HepG2 (cell line): ENCODE data around the gene GPALPP1. TPM values are rescaled to one million over a fixed set of nuclear protein-coding genes. Genes with fewer than 3 reads are reported as not detected.

Experiments used
- ATAC-seq: fragments of 200-7000 bp; cut with Tn5 transposase; 3 replicates; pipeline ENCODE4 v1.9.1; 2020; ENCODE audit warnings: mild to moderate bottlenecking, moderate library complexity
- BruUV-seq: library from RNA; stranded (reverse); fragments of 400-500 nt; replicated peaks from 2 replicates; lab custom pipeline; 2021; lab: Mats Ljungman, UMichigan
- CTCF ChIA-PET: fragments of 300-600 bp; formaldehyde crosslinking; extraction: SDS; loops from one replicate; lab custom pipeline; 2021; ENCODE audit warnings: low total read pairs, inconsistent platforms, low intra/inter-chr PET ratio; lab: Yijun Ruan, JAX
- POLR2A ChIA-PET: fragments of 350-600 bp; sonication (Branson Sonifier 250); formaldehyde crosslinking; loops from one replicate; lab custom pipeline; 2020; ENCODE audit warnings: antibody characterized with exemption, inconsistent platforms; lab: Yijun Ruan, JAX
- DNase-seq: peaks from one replicate; pipeline ENCODE4 v3.0.0-alpha.2; 2015; ENCODE audit warnings: low spot score
- FAIRE-seq: peaks from 3 replicates; lab custom pipeline; 2011; peaks lifted over from hg19 to GRCh38; lab: Jason Lieb, UNC
- H2AFZ ChIP-seq: one replicate; pipeline ENCODE4 v1.6.1; 2011; ENCODE audit warnings: low read length, inconsistent platforms
- H3K27ac ChIP-seq: fragments of 300-600 bp; 3 replicates; pipeline ENCODE4 v1.8.0; 2011; ENCODE audit warnings: mixed run types, mild to moderate bottlenecking, mixed read lengths, low read length, inconsistent platforms; ENCODE audit not compliant: insufficient read depth; ENCODE audit errors: extremely low read length
- H3K27me3 ChIP-seq, 2 experiments: fragments of 200-600 bp in 1 of 2; 2 replicates in 1 of 2; 3 replicates in 1 of 2; pipeline versions ENCODE4 v1.6.0 to v1.8.0; 2011; ENCODE audit warnings: low read length in 2 of 2, mild to moderate bottlenecking in 2 of 2, moderate library complexity in 2 of 2, inconsistent platforms in 1 of 2; ENCODE audit not compliant: insufficient read depth in 2 of 2, control insufficient read depth in 1 of 2
- H3K36me3 ChIP-seq, 2 experiments: fragments of 200-600 bp in 1 of 2; replicated peaks in 1 of 2; 2 replicates in 1 of 2; 3 replicates in 1 of 2; pipeline versions ENCODE4 v1.5.1 to v1.8.0; 2011; ENCODE audit warnings: low read length in 2 of 2, inconsistent platforms in 1 of 2; ENCODE audit not compliant: insufficient read depth in 2 of 2, control insufficient read depth in 1 of 2
- H3K4me1 ChIP-seq: 2 replicates; pipeline ENCODE4 v1.5.1; 2012; ENCODE audit warnings: low read length, inconsistent platforms; ENCODE audit not compliant: insufficient read depth
- H3K4me2 ChIP-seq: 2 replicates; pipeline ENCODE4 v1.6.0; 2011; ENCODE audit warnings: low read depth, low read length, inconsistent platforms
- H3K4me3 ChIP-seq, 3 experiments: fragments of 200-600 bp in 1 of 3; sonication (generic), shearing (Covaris generic) in 1 of 3; replicated peaks in 1 of 3; 2 replicates each; pipeline ENCODE4 v1.5.1; 2011 to 2016; ENCODE audit warnings: low read length in 3 of 3, inconsistent platforms in 2 of 3, low read depth in 2 of 3, mild to moderate bottlenecking in 2 of 3, control low read depth in 1 of 3, mixed read lengths in 1 of 3; ENCODE audit not compliant: insufficient read depth in 1 of 3
- H3K79me2 ChIP-seq: one replicate; pipeline ENCODE4 v1.6.1; 2011; ENCODE audit warnings: low read length, inconsistent platforms; ENCODE audit not compliant: insufficient read depth
- H3K9ac ChIP-seq: 2 replicates; pipeline ENCODE4 v1.6.0; 2011; ENCODE audit warnings: mild to moderate bottlenecking, low read depth, low read length, inconsistent platforms; ENCODE audit not compliant: insufficient read depth
- H3K9me3 ChIP-seq: 2 replicates; pipeline ENCODE4 v1.5.1; 2012; ENCODE audit warnings: mild to moderate bottlenecking, low read length
- H4K20me1 ChIP-seq: 2 replicates; pipeline ENCODE4 v1.6.0; 2011; ENCODE audit warnings: inconsistent platforms, mild to moderate bottlenecking, low read length, moderate library complexity; ENCODE audit not compliant: insufficient read depth
- CCAR2 ChIP-seq: fragments of 200-400 bp; formaldehyde crosslinking; optimal IDR thresholded peaks from 2 replicates; pipeline ENCODE3; 2018; ENCODE audit warnings: low read depth, mild to moderate bottlenecking, low read length, moderate library complexity
- MED1 ChIP-seq: sonication (generic); formaldehyde crosslinking; IDR thresholded peaks from 2 replicates; pipeline ENCODE4 v1.4.0; 2020; ENCODE audit warnings: missing genetic modification reagents
- NFYC ChIP-seq: IDR thresholded peaks from 2 replicates; pipeline ENCODE4 v1.6.1; 2016; ENCODE audit warnings: missing genetic modification reagents, missing compliant biosample characterization
- SATB2 ChIP-seq: sonication (generic); formaldehyde crosslinking; IDR thresholded peaks from 2 replicates; pipeline ENCODE4 v1.5.0; 2020; ENCODE audit warnings: missing genetic modification reagents
- SP140L ChIP-seq: sonication (generic); formaldehyde crosslinking; IDR thresholded peaks from 2 replicates; pipeline ENCODE4 v1.4.0; 2020; ENCODE audit warnings: missing genetic modification reagents, borderline replicate concordance
- ZBTB46 ChIP-seq: sonication (generic); formaldehyde crosslinking; IDR thresholded peaks from 2 replicates; pipeline ENCODE4 v1.4.0; 2020; ENCODE audit warnings: mild to moderate bottlenecking, missing genetic modification reagents, borderline replicate concordance
- ZBTB8A ChIP-seq: sonication (generic); formaldehyde crosslinking; IDR thresholded peaks from 2 replicates; pipeline ENCODE4 v1.4.0; 2020; ENCODE audit warnings: mild to moderate bottlenecking, low read depth, missing genetic modification reagents, borderline replicate concordance
- ZNF317 ChIP-seq: sonication (generic); formaldehyde crosslinking; IDR thresholded peaks from 2 replicates; pipeline ENCODE4 v1.5.0; 2020; ENCODE audit warnings: mild to moderate bottlenecking, missing genetic modification reagents
- ZNF333 ChIP-seq: sonication (generic); formaldehyde crosslinking; IDR thresholded peaks from 2 replicates; pipeline ENCODE4 v1.4.0; 2020; ENCODE audit warnings: mild to moderate bottlenecking, missing genetic modification reagents, borderline replicate concordance
- ZNF562 ChIP-seq: sonication (generic); formaldehyde crosslinking; IDR thresholded peaks from 2 replicates; pipeline ENCODE4 v1.8.0; 2022; ENCODE audit warnings: missing genetic modification reagents, borderline replicate concordance
- ZNF589 ChIP-seq: sonication (generic); formaldehyde crosslinking; conservative IDR thresholded peaks from 2 replicates; pipeline ENCODE4 v1.8.0; 2022; ENCODE audit warnings: mild to moderate bottlenecking, moderate library complexity, missing genetic modification reagents
- ZNF691 ChIP-seq: sonication (generic); formaldehyde crosslinking; IDR thresholded peaks from 2 replicates; pipeline ENCODE4 v1.4.0; 2020; ENCODE audit warnings: missing genetic modification reagents, low read depth, mild to moderate bottlenecking, borderline replicate concordance
- ZNF761 ChIP-seq: sonication (generic); formaldehyde crosslinking; conservative IDR thresholded peaks from 2 replicates; pipeline ENCODE4 v1.4.0; 2020; ENCODE audit warnings: mild to moderate bottlenecking, missing genetic modification reagents
- ZNF883 ChIP-seq: sonication (generic); formaldehyde crosslinking; IDR thresholded peaks from 2 replicates; pipeline ENCODE4 v1.5.1; 2020; ENCODE audit warnings: mild to moderate bottlenecking, missing genetic modification reagents; ENCODE audit errors: not compliant biosample characterization
- WGBS: methylation state at CpG from one replicate; pipeline ENCODE4 v1.1.6; 2017; ENCODE audit warnings: low lambda C conversion rate; 5-methylcytosine and 5-hydroxymethylcytosine counted together
- in situ Hi-C: cut with HindIII; loops from 2 replicates; pipeline ENCODE4 v1.10.0; 2017; ENCODE audit warnings: low pct_unique_long_range_greater_than_20kb; ENCODE audit not compliant: extremely low pct_ligation_motif_present
- intact Hi-C: fragments of 100-400 bp; cut with micrococcal nuclease; formaldehyde crosslinking; loops from one replicate; pipeline ENCODE4 v1.10.0; 2022; ENCODE audit not compliant: unreplicated experiment
- polyA plus RNA-seq, 8 experiments: library from polyadenylated mRNA; depleted of rRNA in 3 of 8; stranded (reverse) in 7 of 8; unstranded in 1 of 8; fragments of >200 nt; fragmentation: Illumina TruSeq in 4 of 8; extraction: Trizol in 4 of 8; gene quantifications; 2 replicates each; pipeline versions ENCODE4 v1.2.1 to v1.2.3, GENCODE V29; 2011 to 2016; ENCODE audit warnings: low read depth in 4 of 8, missing spikeins in 1 of 8, mixed read lengths in 1 of 8; ENCODE audit not compliant: insufficient read depth in 1 of 8
- total RNA-seq, 5 experiments: library from RNA; depleted of rRNA; stranded (reverse); fragments of >200 nt; fragmentation: Illumina TruSeq; extraction: Trizol; gene quantifications; 2 replicates each; pipeline ENCODE4 v1.2.3, GENCODE V29; 2016; ENCODE audit warnings: low read depth in 1 of 5

The GPALPP1 gene
- total and polyA plus RNA-seq, 2 of the 13 experiments (the other 11 are each of a cell fraction or from before 2014, with no cell fraction given): 12.1 to 23.1 TPM

- Histone ChIP-seq H3K27me3 (no peaks in the 10 kb centered on the region), H3K36me3 (peaks cover 14 to 63% of the 10 kb centered on the region in 2 experiments), H3K4me2 (no peak overlapping the region), H3K79me2 (peaks cover 5% of the 10 kb centered on the region), H4K20me1 (peaks cover 6% of the 10 kb centered on the region; the same call in 1 of the 2 replicates), H3K9me3 (no peaks in the 10 kb centered on the region), H3K27ac (no peak overlapping the region), H3K9ac (no peak overlapping the region), H3K4me3 (no peak overlapping the region), H2AFZ (no peak overlapping the region), H3K4me1 (peaks cover 16% of the 10 kb centered on the region)
- TF ChIP-seq ZNF691 (CRISPR knock-in tag) (no peak), ZBTB8A (no peak), CCAR2 (no peak)
- in situ Hi-C loops: loop anchor here (25.0 kb wide), 1 partner anchor 1062 kb away; no protein-coding TSS in a partner anchor
- 96% methylated on average over 9 of the region's 9 CpGs for WGBS
- ChIA-PET CTCF (interaction anchor here (1.8 kb wide), 1 partner anchor 335 kb away, joined by 4 read pairs; no protein-coding TSS in a partner anchor), POLR2A (no interaction called here)
- intact Hi-C loops: loop anchor here (10.0 kb wide), 1 partner anchor 1069 kb away; no protein-coding TSS in a partner anchor
- ATAC-seq (no peak), FAIRE-seq (no peak), DNase-seq (no peak)
- no TSS peak for BruUV-seq
Observed at GRCh38 chr13:44974056-44974793, 15.1 kb upstream of the GPALPP1 start.

DNA sequence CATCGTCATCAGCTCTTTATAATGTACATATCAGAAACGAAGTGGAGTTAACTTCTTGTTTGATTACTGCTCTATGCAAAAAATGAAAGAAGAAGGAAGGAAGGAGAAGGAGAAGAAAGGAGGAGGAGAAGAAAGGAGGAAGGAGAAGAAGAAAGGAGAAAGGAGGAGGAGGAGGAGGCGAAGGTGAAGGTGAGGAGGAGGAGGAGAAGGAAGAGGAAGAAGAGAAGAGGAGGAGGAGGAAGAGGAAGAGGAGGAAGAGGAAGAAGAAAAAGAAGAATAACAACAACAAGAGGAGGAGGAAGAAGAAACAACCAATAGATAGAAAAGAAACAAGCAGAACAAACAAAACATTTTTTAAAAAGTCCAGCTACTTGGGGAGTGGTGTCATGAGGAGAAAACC, 13.1 kb upstream of the GPALPP1 start:
- H3K9me3 ChIP-seq: no peaks in the 10 kb centered on the region
- POLR2A ChIA-PET: no interaction called here
- DNase-seq (no peak), ATAC-seq (no peak), FAIRE-seq (no peak)
- H3K79me2 ChIP-seq: peaks cover 5% of the 10 kb centered on the region
- intact Hi-C loops (loop anchor here (10.0 kb wide), 1 partner anchor 1071 kb away; no protein-coding TSS in a partner anchor), in situ Hi-C loops (no loop called here)
- WGBS: 96% methylated on average over 3 of the region's 3 CpGs
- no TSS peak for BruUV-seq
- H4K20me1 ChIP-seq: peaks cover 6% of the 10 kb centered on the region; the same call in 1 of the 2 replicates
- no peaks in the 10 kb centered on the region for H3K27me3 ChIP-seq
- peaks cover 16% of the 10 kb centered on the region for H3K4me1 ChIP-seq
- peaks cover 16 to 77% of the 10 kb centered on the region in 2 experiments for H3K36me3 ChIP-seq
- H3K9ac ChIP-seq: no peak overlapping the region
- CTCF ChIA-PET: no interaction called here
- no peak overlapping the region for H3K4me3 ChIP-seq
- H3K27ac ChIP-seq: no peak overlapping the region
- TF ChIP-seq ZNF333 (CRISPR knock-in tag) (no peak), ZBTB46 (no peak), ZNF589 (no peak), SATB2 (CRISPR knock-in tag) (no peak), ZNF883 (CRISPR knock-in tag) (no peak), MED1 (no peak), ZNF562 (CRISPR knock-in tag) (no peak), SP140L (CRISPR knock-in tag) (no peak), ZNF317 (CRISPR knock-in tag) (no peak), NFYC (CRISPR knock-in tag) (no peak), ZNF761 (CRISPR knock-in tag) (no peak)
- no peak overlapping the region for H3K4me2 ChIP-seq
- no peak overlapping the region for H2AFZ ChIP-seq
